Activated CD8-positive, alpha-beta memory T cell treated with anti-CD3 and anti-CD28 coated beads, Interleukin-2, amount 10 ng/mL, durations not matched to agents 7 days and 5 days (primary cell): Measurements from ENCODE around the gene DCLK3. TPM values are rescaled to one million over a fixed set of nuclear protein-coding genes. Genes with fewer than 3 reads are reported as not detected.

Source experiments
- ATAC-seq: fragments of 150-1000 bp; cut with Tn5 transposase; one replicate; pipeline ENCODE4 v1.10.0; 2021; ENCODE audit warnings: moderate library complexity
- CTCF ChIA-PET: fragments of 350-600 bp; sonication (Branson Sonifier 250); formaldehyde crosslinking; loops from one replicate; lab custom pipeline; 2021; ENCODE audit warnings: antibody characterized with exemption; lab: Charles Lee
- DNase-seq: peaks from one replicate; pipeline ENCODE4 v3.0.0-alpha.2; 2020
- H3K27ac Mint-ChIP-seq: one replicate; pipeline ENCODE4 v1.8.0; 2021; ENCODE audit warnings: mild to moderate bottlenecking, mixed read lengths
- H3K27me3 Mint-ChIP-seq: one replicate; pipeline ENCODE4 v1.8.0; 2021; ENCODE audit warnings: mixed read lengths
- H3K36me3 Mint-ChIP-seq: one replicate; pipeline ENCODE4 v1.8.0; 2021; ENCODE audit warnings: mild to moderate bottlenecking, mixed read lengths
- H3K4me1 Mint-ChIP-seq: one replicate; pipeline ENCODE4 v1.8.0; 2021; ENCODE audit warnings: mixed read lengths
- H3K4me3 Mint-ChIP-seq: one replicate; pipeline ENCODE4 v1.8.0; 2021; ENCODE audit warnings: mild to moderate bottlenecking, moderate library complexity, mixed read lengths
- H3K9me3 Mint-ChIP-seq: one replicate; pipeline ENCODE4 v1.8.0; 2022; ENCODE audit warnings: low read depth, mixed read lengths
- total RNA-seq, 2 experiments: library from RNA; stranded (reverse); gene quantifications; one replicate each; pipeline ENCODE4 v1.2.3, GENCODE V29; 2021

The DCLK3 gene
- total RNA-seq, 2 experiments from 2014 or later: not detected

DNA sequence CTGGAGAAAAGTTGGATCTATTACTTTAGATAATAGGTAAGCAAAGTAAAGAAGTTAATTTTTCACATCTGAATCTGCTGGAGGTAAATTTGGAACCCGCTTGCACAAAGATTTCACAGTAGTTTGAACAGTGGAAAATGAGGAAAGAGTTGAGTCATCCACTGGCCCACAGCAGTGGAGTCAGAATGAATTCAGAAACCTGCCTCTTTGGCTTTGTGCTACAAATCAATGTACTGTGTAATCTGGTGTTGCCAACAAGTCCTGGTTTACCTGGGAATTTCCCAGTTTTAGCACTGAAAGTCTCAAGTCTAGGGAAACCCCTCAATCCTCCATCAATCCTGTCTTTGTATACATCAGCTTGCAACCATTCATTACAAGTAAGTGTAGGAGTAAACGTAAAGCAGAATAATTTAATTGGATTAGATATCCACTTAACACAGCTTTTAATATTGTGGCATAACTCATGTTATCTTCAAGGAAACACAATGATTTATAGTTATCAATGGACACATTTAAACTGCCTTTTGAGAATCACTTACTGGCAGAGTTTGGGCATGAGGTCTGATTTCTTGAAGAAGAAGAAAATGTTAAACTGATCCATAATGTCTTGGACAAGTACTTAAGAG lies 100.6 kb downstream of the DCLK3 start:
- no peaks in the 10 kb centered on the region for H3K36me3 Mint-ChIP-seq
- H3K4me3 Mint-ChIP-seq: no peak overlapping the region
- H3K9me3 Mint-ChIP-seq: no peaks in the 10 kb centered on the region
- no peak overlapping the region for H3K27ac Mint-ChIP-seq
- CTCF ChIA-PET: no interaction called here
- no peaks in the 10 kb centered on the region for H3K4me1 Mint-ChIP-seq
- no peak for DNase-seq
- peaks cover 7% of the 10 kb centered on the region for H3K27me3 Mint-ChIP-seq
- no peak for ATAC-seq

DNA sequence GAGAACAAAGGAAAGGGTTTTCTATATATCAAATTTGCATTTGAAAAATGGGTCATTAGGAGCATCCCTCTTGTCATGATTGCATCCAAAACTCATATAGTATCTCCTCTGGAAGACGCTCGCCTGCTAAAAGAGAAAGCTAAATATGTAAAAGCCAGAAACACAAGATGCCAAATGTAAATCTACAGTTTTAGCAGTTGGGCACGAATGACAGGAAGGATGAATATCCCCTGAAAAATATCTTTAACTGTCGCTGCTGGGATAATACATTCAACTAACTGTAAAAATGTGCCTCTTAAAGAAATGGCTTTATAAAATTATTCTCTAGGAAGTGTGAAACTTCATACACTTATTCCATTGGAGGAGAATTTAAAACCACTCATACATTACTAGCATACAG lies 101.7 kb downstream of the DCLK3 start:
- no peaks in the 10 kb centered on the region for H3K9me3 Mint-ChIP-seq
- CTCF ChIA-PET: no interaction called here
- no peaks in the 10 kb centered on the region for H3K4me1 Mint-ChIP-seq
- peaks cover 17% of the 10 kb centered on the region for H3K27me3 Mint-ChIP-seq
- no peak for DNase-seq
- ATAC-seq: no peak
- no peaks in the 10 kb centered on the region for H3K36me3 Mint-ChIP-seq
- H3K4me3 Mint-ChIP-seq: no peak overlapping the region
- no peak overlapping the region for H3K27ac Mint-ChIP-seq

Other genes with a start within 250 kb of the DCLK3 start
- 10 to 100 TPM; 41.8 to 84.3 TPM for gene TRANK1, start 180.5 kb upstream of the DCLK3 start, total RNA-seq
- gene EPM2AIP1, start 228.6 kb upstream of the DCLK3 start, total RNA-seq: 10 to 100 TPM; 20.2 to 36.3 TPM
- gene MLH1, start 229.0 kb upstream of the DCLK3 start, total RNA-seq: 10 to 100 TPM; 65.3 to 71.8 TPM